Measurements from ENCODE around the gene CACNB2.

CACNB2 gene

GRCh38 chr10:18345308-18345707, 205.1 kb downstream of the CACNB2 start:
- no peak for FAIRE-seq

- FAIRE-seq, result no peak
Observed at GRCh38 chr10:18350340-18350739, 210.1 kb downstream of the CACNB2 start.

- no peak for FAIRE-seq
Observed at GRCh38 chr10:18351421-18351820, 211.2 kb downstream of the CACNB2 start.

GRCh38 chr10:18352175-18352574, 212.0 kb downstream of the CACNB2 start:
- no peak for FAIRE-seq

GRCh38 chr10:18359812-18360211, 219.6 kb downstream of the CACNB2 start:
- no peak for FAIRE-seq

- FAIRE-seq, result no peak
Observed at GRCh38 chr10:18362892-18363291, 222.7 kb downstream of the CACNB2 start.

GRCh38 chr10:18364987-18365775, 225.0 kb downstream of the CACNB2 start:
- no peak for FAIRE-seq

- no peak for FAIRE-seq
Observed at GRCh38 chr10:18367840-18368239, 227.6 kb downstream of the CACNB2 start.

- FAIRE-seq, result no peak
Observed at GRCh38 chr10:18368273-18368672, 228.0 kb downstream of the CACNB2 start.

GRCh38 chr10:18368682-18369081, 228.5 kb downstream of the CACNB2 start:
- no peak for FAIRE-seq

- no peak for FAIRE-seq
Observed at GRCh38 chr10:18369859-18370473, 229.7 kb downstream of the CACNB2 start.

- FAIRE-seq, result no peak
Observed at GRCh38 chr10:18376650-18377049, 236.4 kb downstream of the CACNB2 start.

- FAIRE-seq, result no peak
Observed at GRCh38 chr10:18377898-18378297, 237.7 kb downstream of the CACNB2 start.

GRCh38 chr10:18378766-18379165, 238.5 kb downstream of the CACNB2 start:
- no peak for FAIRE-seq

GRCh38 chr10:18381679-18382078, 241.5 kb downstream of the CACNB2 start:
- FAIRE-seq, result no peak

GRCh38 chr10:18397906-18398305, 257.7 kb downstream of the CACNB2 start:
- no peak for FAIRE-seq

GRCh38 chr10:18399158-18399557, 258.9 kb downstream of the CACNB2 start:
- no peak for FAIRE-seq

GRCh38 chr10:18400201-18400905, 260.1 kb downstream of the CACNB2 start:
- no peak for FAIRE-seq

GRCh38 chr10:18400906-18401245, 260.7 kb downstream of the CACNB2 start:
- FAIRE-seq, result no peak

- no peak for FAIRE-seq
Observed at GRCh38 chr10:18401416-18402195, 261.4 kb downstream of the CACNB2 start.

GRCh38 chr10:18402853-18403252, 262.6 kb downstream of the CACNB2 start:
- FAIRE-seq, result no peak

- FAIRE-seq, result no peak
Observed at GRCh38 chr10:18404530-18404929, 264.3 kb downstream of the CACNB2 start.

- no peak for FAIRE-seq
Observed at GRCh38 chr10:18406136-18406535, 265.9 kb downstream of the CACNB2 start.

All from A204.1 (cell line).